ENCODE measurements around the gene KRTAP5-3.

KRTAP5-3 gene

DNA sequence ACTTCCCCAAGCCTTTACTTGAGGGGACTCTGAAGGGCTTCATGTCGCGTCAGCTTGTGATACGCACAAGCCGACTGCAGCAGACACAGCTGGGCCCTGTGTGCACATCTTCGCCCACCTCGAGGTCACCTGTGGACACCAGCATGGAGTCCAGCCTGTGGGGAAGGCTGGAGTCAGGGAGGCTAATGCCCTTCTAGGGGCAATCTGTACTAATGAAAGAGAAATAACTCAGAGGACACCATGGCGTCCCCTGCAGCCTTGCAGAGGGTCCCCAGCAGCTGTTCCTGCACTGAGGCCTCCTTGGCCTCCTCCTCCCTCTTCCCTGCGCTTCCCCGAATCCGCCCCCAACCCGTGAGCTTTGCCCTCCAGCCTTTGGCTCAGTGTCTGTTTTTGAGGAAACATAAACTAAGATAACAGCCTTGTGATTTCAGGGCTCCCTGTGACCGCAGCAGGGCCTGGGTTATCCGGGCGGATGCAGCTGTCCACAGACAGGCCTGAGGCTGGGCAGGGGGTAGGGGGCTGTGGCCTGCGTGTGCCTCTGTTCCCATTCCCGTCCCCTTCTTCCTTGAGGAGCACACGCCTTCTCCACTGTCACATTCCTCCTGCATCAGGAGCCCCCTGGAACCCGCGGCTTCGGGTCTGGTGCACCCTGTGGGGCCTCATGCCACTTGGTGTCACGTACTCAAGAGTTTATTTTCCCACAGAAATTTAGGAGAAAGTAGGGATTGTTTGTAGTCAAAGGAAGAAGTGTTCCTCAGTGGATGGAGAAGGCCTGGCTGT, 46.3 kb upstream of the KRTAP5-3 start:
- Histone ChIP-seq H3K27me3 (ENCODE audit: control insufficient read depth in 3 of 3, insufficient read depth in 3 of 3, low read depth in 1 of 3, low read length in 3 of 3) (peaks cover 0 to 59% (median 2%) of the 10 kb centered on the region in 3 experiments), H3K36me3 (replicated peaks in 1 of 2; ENCODE audit: control insufficient read depth in 2 of 2, insufficient read depth in 2 of 2, low read length in 2 of 2) (no peaks in the 10 kb centered on the region), H3K23ac (ENCODE audit: low read depth, low read length, poor library complexity) (no peak overlapping the region), H2BK15ac (ENCODE audit: low read length) (peak overlapping the region; percentile 14), H2AFZ (ENCODE audit: low read length) (no peak overlapping the region), H2BK5ac (ENCODE audit: low read length) (peak overlapping the region; percentile 32), H3K4me2 (ENCODE audit: insufficient read depth, low read length, poor library complexity, severe bottlenecking) (no peak overlapping the region), H2BK120ac (ENCODE audit: low read depth, low read length) (peak overlapping the region; percentile 37), H3K79me1 (ENCODE audit: low read depth, low read length) (no peaks in the 10 kb centered on the region), H4K8ac (ENCODE audit: low read depth, low read length) (no peak overlapping the region), H3K18ac (ENCODE audit: low read length) (peak overlapping the region; percentile 81), H3K4ac (ENCODE audit: low read length) (peak overlapping the region; percentile 10), H3K14ac (ENCODE audit: low read length) (no peak overlapping the region), H3K4me1 (ENCODE audit: control insufficient read depth in 2 of 2, insufficient read depth in 1 of 2, low read depth in 1 of 2, low read length in 2 of 2) (peaks cover 0 to 7% of the 10 kb centered on the region in 2 donors), H4K91ac (ENCODE audit: low read depth, low read length, poor library complexity) (no peak overlapping the region), H2AK5ac (ENCODE audit: low read depth, low read length) (peak overlapping the region; percentile 66), H3K27ac (replicated peaks; ENCODE audit: low read length) (no peak overlapping the region), H3K4me3 (ENCODE audit: low read length in 2 of 2) (no peak overlapping the region), H3K9ac (ENCODE audit: low read depth, low read length, poor library complexity) (no peak overlapping the region), H3K9me3 (replicated peaks in 1 of 2; ENCODE audit: control insufficient read depth in 2 of 2, insufficient read depth in 1 of 2, low read depth in 1 of 2, low read length in 2 of 2) (no peaks in the 10 kb centered on the region), H2BK12ac (ENCODE audit: low read length) (no peak overlapping the region)
- DNase-seq (ENCODE audit: low spot score): no peak
- WGBS, 2 donors (ENCODE audit: extremely low coverage in 2 of 2, insufficient read length in 2 of 2, insufficient replicate concordance in 1 of 2): no CpG with 5 or more reads among the region's 21 CpGs

DNA sequence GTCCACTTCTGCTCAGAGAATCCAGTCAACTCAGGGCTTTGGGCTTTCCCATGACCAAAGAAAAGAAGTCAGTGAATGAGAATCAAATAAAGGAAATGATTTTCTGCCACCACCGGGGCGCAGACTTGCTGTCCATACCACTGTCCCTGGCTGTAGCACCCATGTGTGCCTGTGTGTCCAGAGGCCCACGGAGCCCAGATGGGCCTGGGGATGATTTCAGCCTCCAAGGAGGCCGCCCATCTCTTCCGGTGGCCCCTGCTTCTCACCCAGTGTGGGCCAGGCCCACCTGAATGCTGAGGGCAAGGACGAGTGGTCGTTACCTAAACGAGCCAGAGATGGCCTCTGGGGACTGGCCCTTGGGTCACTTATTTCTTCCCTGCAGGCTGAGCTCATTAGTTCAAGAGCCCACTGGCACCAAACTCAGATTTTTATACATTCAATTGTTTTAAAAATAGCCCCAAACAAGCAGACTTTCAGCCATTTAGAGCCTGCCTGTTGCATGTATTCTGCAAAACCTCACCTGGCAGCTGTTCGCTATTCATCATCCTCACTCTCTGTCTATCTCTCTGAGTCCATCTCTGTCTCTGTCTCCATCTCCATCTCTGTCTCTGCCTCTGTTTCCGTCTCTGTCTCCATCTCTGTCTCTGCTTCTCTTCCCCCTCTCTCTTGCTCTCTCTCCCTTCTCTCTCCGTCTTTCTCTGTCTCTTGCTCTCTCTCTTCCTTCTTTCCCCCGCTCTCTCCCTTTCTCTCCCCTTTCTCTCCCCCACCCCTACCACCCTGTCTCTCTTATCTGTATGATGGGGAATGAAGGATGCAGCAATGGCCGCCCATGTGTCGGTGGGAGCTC, 45.5 kb upstream of the KRTAP5-3 start:
- Histone ChIP-seq H3K9me3 (replicated peaks in 1 of 2; ENCODE audit: control insufficient read depth in 2 of 2, insufficient read depth in 1 of 2, low read depth in 1 of 2, low read length in 2 of 2) (no peaks in the 10 kb centered on the region), H2AFZ (ENCODE audit: low read length) (peak overlapping the region; percentile 90), H2BK15ac (ENCODE audit: low read length) (peak overlapping the region; percentile 99), H2BK12ac (ENCODE audit: low read length) (no peak overlapping the region), H3K79me1 (ENCODE audit: low read depth, low read length) (no peaks in the 10 kb centered on the region), H3K27me3 (ENCODE audit: control insufficient read depth in 3 of 3, insufficient read depth in 3 of 3, low read depth in 1 of 3, low read length in 3 of 3) (peaks cover 0 to 57% (median 2%) of the 10 kb centered on the region in 3 experiments), H2BK5ac (ENCODE audit: low read length) (peak overlapping the region; percentile 32), H2BK120ac (ENCODE audit: low read depth, low read length) (no peak overlapping the region), H3K4me1 (ENCODE audit: control insufficient read depth in 2 of 2, insufficient read depth in 1 of 2, low read depth in 1 of 2, low read length in 2 of 2) (peaks cover 0 to 7% of the 10 kb centered on the region in 2 donors), H3K18ac (ENCODE audit: low read length) (peak overlapping the region; percentile 86), H3K36me3 (replicated peaks in 1 of 2; ENCODE audit: control insufficient read depth in 2 of 2, insufficient read depth in 2 of 2, low read length in 2 of 2) (no peaks in the 10 kb centered on the region), H4K91ac (ENCODE audit: low read depth, low read length, poor library complexity) (no peak overlapping the region), H3K9ac (ENCODE audit: low read depth, low read length, poor library complexity) (no peak overlapping the region), H3K23ac (ENCODE audit: low read depth, low read length, poor library complexity) (no peak overlapping the region), H4K8ac (ENCODE audit: low read depth, low read length) (no peak overlapping the region), H2AK5ac (ENCODE audit: low read depth, low read length) (peak overlapping the region; percentile 59), H3K14ac (ENCODE audit: low read length) (no peak overlapping the region), H3K4ac (ENCODE audit: low read length) (no peak overlapping the region), H3K4me3 (ENCODE audit: low read length in 2 of 2) (no peak overlapping the region), H3K27ac (replicated peaks; ENCODE audit: low read length) (no peak overlapping the region), H3K4me2 (ENCODE audit: insufficient read depth, low read length, poor library complexity, severe bottlenecking) (no peak overlapping the region)
- DNase-seq (ENCODE audit: low spot score): no peak
- WGBS, 2 donors (ENCODE audit: extremely low coverage in 2 of 2, insufficient read length in 2 of 2, insufficient replicate concordance in 1 of 2): no CpG with 5 or more reads among the region's 14 CpGs

DNA sequence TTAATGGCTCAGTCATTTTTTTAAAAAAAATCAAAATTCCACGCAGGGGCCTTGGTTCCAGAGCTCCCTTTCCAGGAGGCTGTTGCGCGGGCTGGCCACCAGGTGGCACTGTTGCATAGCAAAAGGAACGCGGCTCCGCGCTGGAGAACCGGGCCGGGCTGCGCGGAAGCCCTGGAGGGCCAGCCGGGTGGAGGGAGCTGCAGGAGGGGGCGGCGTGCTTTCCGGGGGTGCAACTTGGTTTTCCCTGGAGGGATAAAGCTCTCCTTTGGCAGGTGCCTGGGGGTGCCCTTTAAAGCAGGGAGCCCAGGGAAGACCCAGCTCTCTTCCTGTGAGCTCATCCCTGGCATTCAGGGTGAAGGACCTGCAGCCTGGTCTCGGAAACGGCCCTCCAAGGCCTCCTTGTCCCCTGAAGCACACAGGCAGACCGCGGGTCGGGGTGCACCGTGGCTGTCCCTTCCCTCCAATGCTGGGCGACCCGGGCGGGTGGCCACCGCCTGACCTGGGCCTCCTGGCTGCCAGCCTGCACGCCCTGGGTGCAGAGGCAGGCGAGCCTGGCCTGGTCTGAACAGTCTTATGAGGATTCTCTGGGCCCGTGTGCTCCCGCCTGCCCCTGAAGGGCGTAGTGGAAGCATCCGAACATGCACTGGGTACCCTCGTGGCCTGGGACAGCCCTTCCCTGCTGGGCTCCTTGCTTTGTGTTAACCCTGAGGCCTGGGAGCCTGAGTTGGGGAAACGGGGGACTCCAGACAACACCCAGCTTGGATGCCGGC, 44.7 kb upstream of the KRTAP5-3 start:
- H2BK12ac ChIP-seq (ENCODE audit: low read length): no peak overlapping the region
- H4K8ac ChIP-seq (ENCODE audit: low read depth, low read length): no peak overlapping the region
- no peak overlapping the region for H2BK120ac ChIP-seq (ENCODE audit: low read depth, low read length)
- WGBS, 2 donors (ENCODE audit: extremely low coverage in 2 of 2, insufficient read length in 2 of 2, insufficient replicate concordance in 1 of 2): no CpG with 5 or more reads among the region's 34 CpGs
- no peak overlapping the region for H3K23ac ChIP-seq (ENCODE audit: low read depth, low read length, poor library complexity)
- peak; percentile 78 for DNase-seq (ENCODE audit: low spot score)
- no peak overlapping the region for H2BK5ac ChIP-seq (ENCODE audit: low read length)
- H3K79me1 ChIP-seq (ENCODE audit: low read depth, low read length): no peaks in the 10 kb centered on the region
- H3K14ac ChIP-seq (ENCODE audit: low read length): no peak overlapping the region
- H3K4ac ChIP-seq (ENCODE audit: low read length): no peak overlapping the region
- no peak overlapping the region for H3K9ac ChIP-seq (ENCODE audit: low read depth, low read length, poor library complexity)
- no peaks in the 10 kb centered on the region for H3K36me3 ChIP-seq (replicated peaks in 1 of 2; ENCODE audit: control insufficient read depth in 2 of 2, insufficient read depth in 2 of 2, low read length in 2 of 2)
- peak overlapping the region; percentile 90 for H2AFZ ChIP-seq (ENCODE audit: low read length)
- peaks cover 0 to 55% (median 2%) of the 10 kb centered on the region in 3 experiments for H3K27me3 ChIP-seq (ENCODE audit: control insufficient read depth in 3 of 3, insufficient read depth in 3 of 3, low read depth in 1 of 3, low read length in 3 of 3)
- no peak overlapping the region for H4K91ac ChIP-seq (ENCODE audit: low read depth, low read length, poor library complexity)
- peaks cover 0 to 7% of the 10 kb centered on the region in 2 donors for H3K4me1 ChIP-seq (ENCODE audit: control insufficient read depth in 2 of 2, insufficient read depth in 1 of 2, low read depth in 1 of 2, low read length in 2 of 2)
- H3K4me3 ChIP-seq (ENCODE audit: low read length in 2 of 2): no peak overlapping the region
- H2BK15ac ChIP-seq (ENCODE audit: low read length): peak overlapping the region; percentile 99
- H3K27ac ChIP-seq (replicated peaks; ENCODE audit: low read length): no peak overlapping the region
- no peaks in the 10 kb centered on the region for H3K9me3 ChIP-seq (replicated peaks in 1 of 2; ENCODE audit: control insufficient read depth in 2 of 2, insufficient read depth in 1 of 2, low read depth in 1 of 2, low read length in 2 of 2)
- H3K4me2 ChIP-seq (ENCODE audit: insufficient read depth, low read length, poor library complexity, severe bottlenecking): no peak overlapping the region
- H3K18ac ChIP-seq (ENCODE audit: low read length): peak overlapping the region; percentile 86
- peak overlapping the region; percentile 92 for H2AK5ac ChIP-seq (ENCODE audit: low read depth, low read length)
